Neural cell (in vitro differentiated cells): ENCODE measurements around the gene KCND2.

Experiments used
- CTCF ChIP-seq: fragments of 450-650 bp; IDR thresholded peaks from 2 replicates; pipeline ENCODE4 v1.5.1; 2014; ENCODE audit warnings: antibody characterized with exemption, mild to moderate bottlenecking, moderate library complexity; ENCODE audit not compliant: poor library complexity, severe bottlenecking
- EP300 ChIP-seq: fragments of 450-650 bp; conservative IDR thresholded peaks from 2 replicates; pipeline ENCODE4 v1.6.1; 2014; ENCODE audit warnings: antibody characterized with exemption, mild to moderate bottlenecking, moderate library complexity; ENCODE audit not compliant: poor library complexity, severe bottlenecking
- EZH2 ChIP-seq: fragments of 200-600, 300-800 bp; shearing (Covaris generic), sonication (generic); IDR thresholded peaks from 2 replicates; pipeline ENCODE4 v1.6.1; 2014; ENCODE audit warnings: antibody characterized with exemption, low read length, borderline replicate concordance, mild to moderate bottlenecking; ENCODE audit not compliant: insufficient read depth, poor library complexity, severe bottlenecking
- POLR2AphosphoS5 ChIP-seq: IDR thresholded peaks from 2 replicates; pipeline ENCODE4 v1.6.1; 2012
- RAD21 ChIP-seq: fragments of 450-650 bp; conservative IDR thresholded peaks from 2 replicates; pipeline ENCODE4 v1.6.1; 2014; ENCODE audit warnings: antibody characterized with exemption, mild to moderate bottlenecking, moderate library complexity
- REST ChIP-seq: IDR thresholded peaks from 2 replicates; pipeline ENCODE4 v1.6.1; 2012; ENCODE audit warnings: borderline replicate concordance
- SMC3 ChIP-seq: fragments of 450-650 bp; conservative IDR thresholded peaks from 2 replicates; pipeline ENCODE4 v1.6.1; 2014; ENCODE audit warnings: antibody characterized with exemption, mild to moderate bottlenecking, moderate library complexity; ENCODE audit not compliant: poor library complexity
- TAF1 ChIP-seq: IDR thresholded peaks from 2 replicates; pipeline ENCODE4 v1.6.1; 2012; ENCODE audit warnings: low read depth

- no peak for TF ChIP-seq TAF1
- TF ChIP-seq POLR2AphosphoS5 = no peak
- TF ChIP-seq CTCF = no peak
- no peak for TF ChIP-seq RAD21
- TF ChIP-seq EP300 = no peak
- no peak for TF ChIP-seq EZH2
- no peak for TF ChIP-seq SMC3
- TF ChIP-seq REST = no peak
Measured at GRCh38 chr7:120464104-120464503, 191.1 kb downstream of the KCND2 start.
